ENCODE results near the gene ATF5.
"Not testable (repeated sequence)": the region's sequence is repeated elsewhere in the genome, so short reads cannot be mapped to it uniquely, and the experiment has no call there.

The ATF5 gene

DNA sequence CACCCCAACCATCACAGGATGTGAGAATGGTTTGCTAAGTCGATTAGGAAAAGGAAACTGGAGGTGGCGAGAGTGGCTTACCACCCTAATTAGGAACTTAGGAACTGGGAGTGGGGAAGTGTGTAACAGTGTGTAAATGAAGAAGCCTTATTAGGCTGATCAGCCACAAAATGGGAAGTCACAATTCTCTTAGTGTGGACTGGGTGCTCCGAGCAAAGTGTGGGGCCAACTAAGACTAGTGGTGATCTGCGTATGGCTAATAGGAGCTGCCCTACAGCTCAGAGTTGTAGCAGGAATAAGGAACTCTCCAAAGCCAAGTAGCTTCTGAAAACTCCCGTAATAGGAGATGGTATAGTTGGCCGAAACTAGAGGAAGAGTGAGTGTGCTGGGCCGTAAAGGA lies 24.4 kb downstream of the ATF5 start:
- no peak for DNase-seq (ENCODE audit: low read depth, low spot score)
- no peak for TF ChIP-seq CTCF (IDR thresholded peaks at IDR 0.05; ENCODE audit: low read depth, low read length)
- in situ Hi-C loops (cut with HindIII; ENCODE audit: low sequenced_read_pairs): no loop called here
- no peak overlapping the region for H3K4me3 ChIP-seq (ENCODE audit: low read depth, low read length)

DNA sequence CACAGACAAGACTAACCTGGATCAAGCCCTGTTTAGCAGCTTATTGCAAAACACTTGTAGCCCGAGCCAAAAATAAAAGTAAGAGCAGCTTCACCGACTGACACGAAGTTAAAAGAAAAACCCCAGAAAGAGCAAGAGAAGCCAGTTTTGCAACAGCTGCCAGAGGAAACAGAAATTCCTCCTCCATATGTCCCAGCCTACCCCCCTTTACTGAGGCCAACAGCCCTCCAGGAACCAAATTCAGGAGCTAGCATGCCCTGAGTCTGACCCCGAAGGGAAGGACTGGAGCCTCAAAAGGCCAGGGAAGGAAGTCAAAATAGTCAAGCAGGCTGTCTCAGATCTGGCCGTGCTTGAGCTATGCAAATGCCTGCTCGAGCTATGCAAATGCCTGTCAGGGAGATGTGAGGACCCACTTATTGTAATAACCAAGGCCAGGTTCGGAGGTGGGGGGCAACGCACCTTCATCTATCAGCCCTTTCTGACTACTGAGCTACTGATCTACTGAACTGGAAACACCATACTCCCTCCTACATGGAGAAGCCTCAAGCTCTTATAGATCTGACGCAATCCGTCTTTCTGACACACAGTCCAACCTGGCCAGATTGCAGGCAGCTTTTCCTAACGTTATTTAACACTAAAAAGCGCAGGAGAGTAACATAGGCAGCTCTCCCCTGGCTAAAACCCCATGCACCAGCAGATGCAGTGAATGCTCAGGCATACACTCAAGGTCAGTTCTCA lies 25.3 kb downstream of the ATF5 start:
- no peak for TF ChIP-seq CTCF (IDR thresholded peaks at IDR 0.05; ENCODE audit: low read depth, low read length)
- H3K4me3 ChIP-seq (ENCODE audit: low read depth, low read length): no peak overlapping the region
- no peak for DNase-seq (ENCODE audit: low read depth, low spot score)
- in situ Hi-C loops (cut with HindIII; ENCODE audit: low sequenced_read_pairs): no loop called here

- no peak for TF ChIP-seq CTCF (IDR thresholded peaks at IDR 0.05; ENCODE audit: low read depth, low read length)
- in situ Hi-C loops (cut with HindIII; ENCODE audit: low sequenced_read_pairs): no loop called here
- H3K4me3 ChIP-seq (ENCODE audit: low read depth, low read length): no peak overlapping the region
- no peak for DNase-seq (ENCODE audit: low read depth, low spot score)
Measured at GRCh38 chr19:49954933-49955332, 25.9 kb downstream of the ATF5 start.

DNA sequence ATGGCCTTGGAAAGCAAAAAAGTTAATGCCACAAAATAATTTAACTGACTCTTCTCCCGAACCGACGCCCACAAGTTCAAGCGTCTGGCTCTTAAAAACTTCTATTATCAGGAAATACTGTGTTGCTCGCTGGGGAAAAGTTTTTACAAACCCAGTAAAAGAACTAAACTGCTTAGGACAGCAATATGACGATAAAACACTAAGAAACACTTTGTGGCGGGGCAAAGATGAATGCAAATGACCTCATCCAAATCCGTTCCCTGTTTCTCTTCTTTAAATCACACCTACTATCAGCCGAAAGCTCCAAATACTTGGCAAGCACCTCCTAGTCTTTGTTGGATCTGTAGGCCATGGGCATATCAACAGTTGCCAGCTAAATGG lies 27.1 kb downstream of the ATF5 start:
- H3K4me3 ChIP-seq (ENCODE audit: low read depth, low read length): no peak overlapping the region
- no peak for DNase-seq (ENCODE audit: low read depth, low spot score)
- in situ Hi-C loops (cut with HindIII; ENCODE audit: low sequenced_read_pairs): no loop called here
- TF ChIP-seq CTCF (IDR thresholded peaks at IDR 0.05; ENCODE audit: low read depth, low read length): no peak

DNA sequence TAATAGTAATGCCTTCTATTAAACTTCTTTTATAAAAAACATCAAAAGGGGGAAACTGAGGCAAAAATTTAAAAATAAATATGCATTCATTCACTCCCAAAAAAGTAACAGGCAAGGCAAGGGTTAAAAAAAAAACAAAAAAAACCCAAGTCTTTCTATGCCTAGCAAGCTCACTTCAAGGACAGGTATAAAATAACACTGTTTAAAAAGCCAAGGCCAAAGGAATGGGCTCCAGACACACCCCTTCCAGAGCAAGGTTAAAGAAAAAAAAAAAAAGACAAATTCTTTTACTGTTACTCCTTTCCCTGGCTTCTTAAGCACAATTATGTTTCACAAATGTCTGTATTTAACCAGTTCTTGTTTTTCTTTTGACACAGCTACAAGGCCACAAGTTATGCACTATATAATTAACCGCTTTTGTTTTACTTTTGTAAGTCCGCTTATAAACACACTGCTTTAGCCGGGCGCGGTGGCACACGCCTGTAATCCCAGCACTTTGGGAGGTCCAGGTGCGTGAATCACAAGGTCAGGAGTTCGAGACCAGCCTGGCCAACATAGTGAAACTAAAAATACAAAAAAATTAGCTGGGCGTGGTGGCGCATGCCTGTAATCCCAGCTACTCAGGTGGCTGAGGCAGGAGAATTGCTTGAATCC lies 28.4 kb downstream of the ATF5 start:
- H3K4me3 ChIP-seq (ENCODE audit: low read depth, low read length): no peak overlapping the region
- no peak for TF ChIP-seq CTCF (IDR thresholded peaks at IDR 0.05; ENCODE audit: low read depth, low read length)
- no peak for DNase-seq (ENCODE audit: low read depth, low spot score)
- in situ Hi-C loops (cut with HindIII; ENCODE audit: low sequenced_read_pairs): no loop called here

DNA sequence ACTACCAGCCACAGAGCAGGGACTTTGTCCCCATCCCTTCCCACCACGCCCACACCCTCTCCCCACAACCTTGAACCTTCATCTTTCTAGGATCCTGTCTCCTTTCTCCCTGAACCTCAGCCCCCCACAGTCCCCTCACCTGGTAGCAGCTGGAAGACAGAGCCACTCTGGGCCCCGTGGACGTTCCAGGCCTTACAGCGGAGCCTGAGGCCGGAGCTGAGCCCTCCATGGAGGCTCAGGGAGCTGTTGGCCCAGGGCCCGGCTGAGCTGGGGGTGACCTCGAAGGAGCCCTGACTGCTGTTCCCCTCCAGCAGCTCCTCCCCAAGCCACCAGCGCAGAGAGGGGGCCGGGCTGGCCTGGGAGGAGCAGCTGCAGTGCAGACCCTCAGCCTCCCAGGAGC lies 29.1 kb downstream of the ATF5 start:
- in situ Hi-C loops (cut with HindIII; ENCODE audit: low sequenced_read_pairs); DNase-seq (ENCODE audit: low read depth, low spot score); H3K4me3 ChIP-seq (ENCODE audit: low read depth, low read length): not testable (repeated sequence)

GRCh38 chr19:49958596-49958995 lies 29.6 kb downstream of the ATF5 start:
- in situ Hi-C loops (cut with HindIII; ENCODE audit: low sequenced_read_pairs): not testable (repeated sequence)

GRCh38 chr19:49959892-49960291 lies 30.9 kb downstream of the ATF5 start:
- H3K4me3 ChIP-seq (ENCODE audit: low read depth, low read length); in situ Hi-C loops (cut with HindIII; ENCODE audit: low sequenced_read_pairs); DNase-seq (ENCODE audit: low read depth, low spot score): not testable (repeated sequence)

More at GRCh38 chr19:49958596-49958995, 29.6 kb downstream of the ATF5 start:
- DNase-seq (ENCODE audit: low read depth, low spot score); H3K4me3 ChIP-seq (ENCODE audit: low read depth, low read length): not testable (repeated sequence)

DNA sequence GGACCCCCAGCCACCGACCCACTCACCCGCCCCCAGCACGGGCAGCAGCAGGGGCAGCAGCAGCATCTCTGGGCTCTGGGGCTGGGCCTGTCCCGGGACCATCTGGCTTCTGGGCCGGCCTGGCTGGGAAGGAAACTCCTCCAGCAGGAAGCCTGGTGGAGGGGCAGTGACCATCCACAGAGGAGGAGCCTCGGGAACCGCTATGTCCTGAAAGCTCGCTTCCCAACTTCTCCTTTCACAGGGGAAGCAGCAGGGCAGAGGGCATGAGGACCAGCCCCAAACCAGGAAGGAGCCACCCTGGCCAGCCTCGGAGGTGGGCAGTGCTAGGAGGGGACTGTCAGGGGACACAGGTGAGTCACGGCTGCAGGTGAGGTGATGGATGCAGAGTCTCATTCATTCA lies 32.0 kb downstream of the ATF5 start, which contains the start of gene SIGLEC11:
SIGLEC11 (minus strand) TSS at position 193 of the 400 bp plus-strand sequence; CDS start at position 102, 91 bp downstream.
- H3K4me3 ChIP-seq (ENCODE audit: low read depth, low read length); in situ Hi-C loops (cut with HindIII; ENCODE audit: low sequenced_read_pairs); DNase-seq (ENCODE audit: low read depth, low spot score): not testable (repeated sequence)
